HAP-1 (cell line): ENCODE measurements around the gene SLC12A7.

ENCODE experiments used
- DNase-seq, 2 experiments: peaks; one replicate each; pipeline ENCODE4 v3.0.0-alpha.2; 2016 to 2020; ENCODE audit warnings: low spot score in 2 of 2
- H3K27me3 ChIP-seq: fragments of 250-450 bp; sonication (Bioruptor Pico); 2 replicates; pipeline ENCODE4 v1.5.1; 2020; ENCODE audit warnings: low read depth, mild to moderate bottlenecking, moderate library complexity
- H3K36me3 ChIP-seq: fragments of 250-450 bp; sonication (Bioruptor Pico); replicated peaks from 2 replicates; pipeline ENCODE4 v1.5.1; 2020; ENCODE audit warnings: mild to moderate bottlenecking
- H3K4me1 ChIP-seq: fragments of 250-450 bp; sonication (Bioruptor Pico); 2 replicates; pipeline ENCODE4 v1.5.1; 2020; ENCODE audit warnings: mild to moderate bottlenecking
- H3K4me3 ChIP-seq: fragments of 250-450 bp; sonication (Bioruptor Pico); 2 replicates; pipeline ENCODE4 v1.5.1; 2020; ENCODE audit warnings: mild to moderate bottlenecking, moderate library complexity
- H3K9me3 ChIP-seq: fragments of 250-450 bp; sonication (Bioruptor Pico); 2 replicates; pipeline ENCODE4 v1.5.1; 2020; ENCODE audit warnings: mild to moderate bottlenecking, moderate library complexity
- in situ Hi-C: fragments of 300-500 bp; cut with MboI; formaldehyde crosslinking; loops from 3 replicates; pipeline ENCODE4 v1.14.3; 2020; ENCODE audit warnings: low sequenced_read_pairs, inconsistent platforms, mixed read lengths

Gene SLC12A7

GRCh38 chr5:1055896-1056610, 55.8 kb downstream of the SLC12A7 start:
- no peak for DNase-seq
- H3K4me3 ChIP-seq: no peak overlapping the region
- in situ Hi-C loops: no loop called here
- H3K36me3 ChIP-seq: 0 out of 2 replicates have a peak, but pooled peaks cover 2% of the 10 kb centered on the region
- H3K27me3 ChIP-seq: no peaks in the 10 kb centered on the region
- no peaks in the 10 kb centered on the region for H3K4me1 ChIP-seq
- no peaks in the 10 kb centered on the region for H3K9me3 ChIP-seq

- H3K9me3 ChIP-seq: no peaks in the 10 kb centered on the region
- no peak overlapping the region for H3K4me3 ChIP-seq
- no peak for DNase-seq
- H3K4me1 ChIP-seq: no peaks in the 10 kb centered on the region
- in situ Hi-C loops: no loop called here
- H3K36me3 ChIP-seq: 0 out of 2 replicates have a peak, but pooled peaks cover 2% of the 10 kb centered on the region
- H3K27me3 ChIP-seq: no peaks in the 10 kb centered on the region
Measured at GRCh38 chr5:1054799-1055775, 56.8 kb downstream of the SLC12A7 start.

- in situ Hi-C loops: no loop called here
- H3K4me3 ChIP-seq: no peak overlapping the region
- H3K4me1 ChIP-seq: no peaks in the 10 kb centered on the region
- no peaks in the 10 kb centered on the region for H3K27me3 ChIP-seq
- no peaks in the 10 kb centered on the region for H3K9me3 ChIP-seq
- no peak for DNase-seq
- H3K36me3 ChIP-seq: 0 out of 2 replicates have a peak, but pooled peaks cover under 1% of the 10 kb centered on the region
Measured at GRCh38 chr5:1054018-1054798, 57.7 kb downstream of the SLC12A7 start.

GRCh38 chr5:1053391-1054017, 58.4 kb downstream of the SLC12A7 start:
- no peak for DNase-seq
- no peaks in the 10 kb centered on the region for H3K4me1 ChIP-seq
- H3K36me3 ChIP-seq: no peaks in the 10 kb centered on the region
- in situ Hi-C loops: no loop called here
- no peak overlapping the region for H3K4me3 ChIP-seq
- H3K9me3 ChIP-seq: no peaks in the 10 kb centered on the region
- H3K27me3 ChIP-seq: no peaks in the 10 kb centered on the region

GRCh38 chr5:1052641-1053390, 59.0 kb downstream of the SLC12A7 start:
- no peak overlapping the region for H3K4me3 ChIP-seq
- no peaks in the 10 kb centered on the region for H3K9me3 ChIP-seq
- H3K27me3 ChIP-seq: no peaks in the 10 kb centered on the region
- in situ Hi-C loops: no loop called here
- DNase-seq: no peak
- H3K36me3 ChIP-seq: no peaks in the 10 kb centered on the region
- H3K4me1 ChIP-seq: no peaks in the 10 kb centered on the region

GRCh38 chr5:1052076-1052475, 59.8 kb downstream of the SLC12A7 start:
- Histone ChIP-seq H3K9me3 (no peaks in the 10 kb centered on the region), H3K36me3 (no peaks in the 10 kb centered on the region), H3K27me3 (no peaks in the 10 kb centered on the region), H3K4me3 (no peak overlapping the region), H3K4me1 (no peaks in the 10 kb centered on the region)
- DNase-seq: no peak
- in situ Hi-C loops: no loop called here

- in situ Hi-C loops: no loop called here
- Histone ChIP-seq H3K27me3 (no peaks in the 10 kb centered on the region), H3K4me1 (no peaks in the 10 kb centered on the region), H3K9me3 (no peaks in the 10 kb centered on the region), H3K36me3 (no peaks in the 10 kb centered on the region), H3K4me3 (no peak overlapping the region)
- no peak for DNase-seq
Measured at GRCh38 chr5:1051366-1051720, 60.5 kb downstream of the SLC12A7 start.

GRCh38 chr5:1050423-1051365, 61.2 kb downstream of the SLC12A7 start:
- Histone ChIP-seq H3K9me3 (no peaks in the 10 kb centered on the region), H3K4me1 (no peaks in the 10 kb centered on the region), H3K36me3 (no peaks in the 10 kb centered on the region), H3K4me3 (no peak overlapping the region), H3K27me3 (no peaks in the 10 kb centered on the region)
- no peak for DNase-seq
- in situ Hi-C loops: no loop called here

- Histone ChIP-seq H3K4me1 (no peaks in the 10 kb centered on the region), H3K9me3 (no peaks in the 10 kb centered on the region), H3K27me3 (no peaks in the 10 kb centered on the region), H3K4me3 (no peak overlapping the region), H3K36me3 (no peaks in the 10 kb centered on the region)
- no peak for DNase-seq
- in situ Hi-C loops: no loop called here
Measured at GRCh38 chr5:1048861-1049838, 62.7 kb downstream of the SLC12A7 start.

GRCh38 chr5:1048162-1048721, 63.6 kb downstream of the SLC12A7 start:
- Histone ChIP-seq H3K9me3 (no peaks in the 10 kb centered on the region), H3K36me3 (no peaks in the 10 kb centered on the region), H3K4me3 (no peak overlapping the region), H3K27me3 (no peaks in the 10 kb centered on the region), H3K4me1 (no peaks in the 10 kb centered on the region)
- no peak for DNase-seq
- in situ Hi-C loops: no loop called here

GRCh38 chr5:1047332-1047965, 64.4 kb downstream of the SLC12A7 start:
- no peaks in the 10 kb centered on the region for H3K4me1 ChIP-seq
- H3K4me3 ChIP-seq: no peak overlapping the region
- no peak for DNase-seq
- no peaks in the 10 kb centered on the region for H3K27me3 ChIP-seq
- no peaks in the 10 kb centered on the region for H3K36me3 ChIP-seq
- no peaks in the 10 kb centered on the region for H3K9me3 ChIP-seq
- in situ Hi-C loops: no loop called here
